IMR-90 (cell line): ENCODE measurements around the gene PIMREG. TPM values are rescaled to one million over a fixed set of nuclear protein-coding genes. Genes with fewer than 3 reads are reported as not detected.

Experiments
- ATAC-seq: fragments of 200-7000 bp; cut with Tn5 transposase; 2 replicates; pipeline ENCODE4 v1.9.1; 2020; ENCODE audit warnings: low read depth, mild to moderate bottlenecking, moderate library complexity
- BruUV-seq: library from RNA; stranded (reverse); fragments of 400-500 nt; replicated peaks from 2 replicates; lab custom pipeline; 2021; lab: Mats Ljungman, UMichigan
- CTCF ChIA-PET: fragments of 300-600 bp; formaldehyde crosslinking; extraction: SDS; loops from one replicate; lab custom pipeline; 2021; ENCODE audit warnings: antibody characterized with exemption; lab: Yijun Ruan, JAX
- POLR2A ChIA-PET: fragments of 300-600 bp; sonication (Branson Sonifier 250); formaldehyde crosslinking; loops from one replicate; lab custom pipeline; 2022; ENCODE audit warnings: antibody characterized with exemption; ENCODE audit not compliant: unreplicated experiment; lab: Charles Lee
- DNase-seq: peaks from one replicate; pipeline ENCODE4 v3.0.0; 2013
- H2AFZ ChIP-seq: replicated peaks from 2 replicates; pipeline ENCODE3; 2013; ENCODE audit warnings: low read length, mild to moderate bottlenecking; ENCODE audit not compliant: poor library complexity
- H2AK5ac ChIP-seq: 2 replicates; pipeline ENCODE4 v1.6.1; 2013; ENCODE audit warnings: low read depth, low read length, inconsistent platforms
- H2AK9ac ChIP-seq: replicated peaks from 2 replicates; pipeline ENCODE3; 2013; ENCODE audit warnings: mild to moderate bottlenecking, low read depth, low read length, moderate library complexity; ENCODE audit not compliant: poor library complexity
- H2BK120ac ChIP-seq: 2 replicates; pipeline ENCODE4 v1.6.1; 2013; ENCODE audit warnings: low read depth, low read length, inconsistent platforms
- H2BK15ac ChIP-seq: 3 replicates; pipeline ENCODE4 v1.6.1; 2013; ENCODE audit warnings: low read depth, low read length, inconsistent platforms
- H2BK20ac ChIP-seq: 2 replicates; pipeline ENCODE4 v1.6.1; 2013; ENCODE audit warnings: low read depth, mild to moderate bottlenecking, inconsistent platforms, low read length, moderate library complexity
- H2BK5ac ChIP-seq: 2 replicates; pipeline ENCODE4 v1.6.1; 2013; ENCODE audit warnings: mild to moderate bottlenecking, low read depth, low read length, inconsistent platforms; ENCODE audit not compliant: poor library complexity, severe bottlenecking
- H3K14ac ChIP-seq: replicated peaks from 2 replicates; pipeline ENCODE4 v1.6.1; 2013; ENCODE audit warnings: low read depth, low read length, inconsistent platforms
- H3K18ac ChIP-seq: 2 replicates; pipeline ENCODE4 v1.6.1; 2013; ENCODE audit warnings: low read depth, low read length, control low read depth
- H3K23ac ChIP-seq: 2 replicates; pipeline ENCODE4 v1.6.1; 2013; ENCODE audit warnings: low read depth, low read length, inconsistent platforms
- H3K27ac ChIP-seq: 2 replicates; pipeline ENCODE4 v1.5.1; 2013; ENCODE audit warnings: mild to moderate bottlenecking, control low read depth, low read length; ENCODE audit not compliant: insufficient read depth
- H3K27me3 ChIP-seq: 2 replicates; pipeline ENCODE4 v1.6.1; 2013; ENCODE audit warnings: low read length; ENCODE audit not compliant: control insufficient read depth, insufficient read depth
- H3K36me3 ChIP-seq: 2 replicates; pipeline ENCODE4 v1.6.1; 2013; ENCODE audit warnings: low read length, mixed read lengths; ENCODE audit not compliant: control insufficient read depth, insufficient read depth
- H3K4ac ChIP-seq: 2 replicates; pipeline ENCODE4 v1.6.1; 2013; ENCODE audit warnings: low read depth, low read length, inconsistent platforms
- H3K4me1 ChIP-seq: 2 replicates; pipeline ENCODE4 v1.6.1; 2013; ENCODE audit warnings: low read length, mixed read lengths; ENCODE audit not compliant: control insufficient read depth, insufficient read depth
- H3K4me2 ChIP-seq: 2 replicates; pipeline ENCODE4 v1.6.1; 2013; ENCODE audit warnings: low read depth, mild to moderate bottlenecking, control low read depth, low read length, moderate library complexity
- H3K4me3 ChIP-seq: 2 replicates; pipeline ENCODE4 v1.5.1; 2013; ENCODE audit warnings: low read depth, mild to moderate bottlenecking, control low read depth, low read length, moderate library complexity; ENCODE audit not compliant: insufficient read depth
- H3K56ac ChIP-seq: 2 replicates; pipeline ENCODE4 v1.6.1; 2013; ENCODE audit warnings: low read length, inconsistent platforms; ENCODE audit not compliant: insufficient read depth; ENCODE audit errors: extremely low read depth
- H3K79me1 ChIP-seq, 2 experiments: 2 replicates each; pipeline ENCODE4 v1.6.1; 2013; ENCODE audit warnings: low read length in 2 of 2, inconsistent platforms in 1 of 2, low read depth in 1 of 2
- H3K9ac ChIP-seq: 2 replicates; pipeline ENCODE4 v1.6.1; 2013; ENCODE audit warnings: low read depth, low read length, control low read depth
- H3K9me1 ChIP-seq: 2 replicates; pipeline ENCODE4 v1.6.1; 2013; ENCODE audit warnings: low read length, inconsistent platforms; ENCODE audit not compliant: insufficient read depth
- H3K9me3 ChIP-seq: 2 replicates; pipeline ENCODE4 v1.6.1; 2013; ENCODE audit warnings: low read length; ENCODE audit not compliant: control insufficient read depth, insufficient read depth
- H4K20me1 ChIP-seq: 2 replicates; pipeline ENCODE4 v1.6.1; 2013; ENCODE audit warnings: low read length, inconsistent platforms; ENCODE audit not compliant: insufficient read depth
- H4K5ac ChIP-seq: 2 replicates; pipeline ENCODE4 v1.6.1; 2013; ENCODE audit warnings: mild to moderate bottlenecking, low read depth, low read length, control low read depth
- H4K8ac ChIP-seq, 2 experiments: 2 replicates each; pipeline ENCODE4 v1.6.1; 2013; ENCODE audit warnings: low read depth in 2 of 2, low read length in 2 of 2, control low read depth in 1 of 2, inconsistent platforms in 1 of 2
- H4K91ac ChIP-seq: 2 replicates; pipeline ENCODE4 v1.6.1; 2013; ENCODE audit warnings: low read depth, low read length, inconsistent platforms; ENCODE audit not compliant: insufficient read depth
- ELK1 ChIP-seq: fragments of 150-350 bp; IDR thresholded peaks from 2 replicates; pipeline ENCODE4 v1.6.1; 2016; ENCODE audit warnings: low read depth, mild to moderate bottlenecking, low read length, moderate library complexity, borderline replicate concordance
- NFE2L2 ChIP-seq: fragments of 150-350 bp; IDR thresholded peaks from 2 replicates; pipeline ENCODE4 v1.6.1; 2016; ENCODE audit warnings: low read depth, mild to moderate bottlenecking, low read length
- RCOR1 ChIP-seq: IDR thresholded peaks from 2 replicates; pipeline ENCODE4 v1.6.1; 2012; ENCODE audit warnings: mild to moderate bottlenecking, low read length, improper control_type of control experiment; ENCODE audit not compliant: insufficient replicate concordance
- WGBS, 2 experiments: methylation state at CpG; one replicate each; pipeline versions ENCODE4 v1.1.5 to v1.1.7; 2013; ENCODE audit warnings: missing lambda C conversion rate in 2 of 2; ENCODE audit not compliant: insufficient read length in 1 of 2; ENCODE audit errors: extremely low coverage in 2 of 2; 5-methylcytosine and 5-hydroxymethylcytosine counted together
- dilution Hi-C: fragments of 300-500 bp; cut with HindIII; formaldehyde crosslinking; loops from one replicate; pipeline ENCODE4 v1.14.3; 2018; ENCODE audit warnings: low sequenced_read_pairs; ENCODE audit not compliant: unreplicated experiment
- in situ Hi-C: fragments of 300-500 bp; cut with MboI; formaldehyde crosslinking; loops from 3 replicates; pipeline ENCODE4 v1.14.3; 2019; ENCODE audit warnings: low sequenced_read_pairs, inconsistent platforms, mixed read lengths
- intact Hi-C: fragments of 100-400 bp; cut with micrococcal nuclease; formaldehyde crosslinking; loops from 2 replicates; pipeline ENCODE4 v1.10.0; 2022
- polyA plus RNA-seq, 3 experiments: library from polyadenylated mRNA; depleted of rRNA; stranded (reverse); fragments of >200 nt; gene quantifications; 2 replicates each; pipeline ENCODE4 v1.2.3, GENCODE V29; 2012; ENCODE audit warnings: low replicate concordance in 1 of 3
- total RNA-seq: library from RNA; depleted of rRNA; stranded (reverse); fragments of >200 nt; gene quantifications from 2 replicates; pipeline ENCODE4 v1.2.3, GENCODE V29; 2012

Gene PIMREG
- total and polyA plus RNA-seq, 2 of the 4 experiments (the other 2 are of a cell fraction), result 21.5 to 25.9 TPM

- no TSS peak for BruUV-seq
- no peak overlapping the region for H3K4ac ChIP-seq
- no peaks in the 10 kb centered on the region for H3K27me3 ChIP-seq
- no peak overlapping the region for H2AFZ ChIP-seq
- H3K14ac ChIP-seq, result no peak overlapping the region
- 100% methylated on average over 1 of the region's 10 CpGs; no CpG with 5 or more reads in 1 of the 2 experiments for WGBS, 2 experiments
- DNase-seq (no peak), ATAC-seq (no peak)
- H3K27ac ChIP-seq, result no peak overlapping the region
- H3K79me1 ChIP-seq, result no peaks in the 10 kb centered on the region
- intact Hi-C loops, result no loop called here
- H3K9ac ChIP-seq, result no peak overlapping the region
- H2BK15ac ChIP-seq, result no peak overlapping the region
- dilution Hi-C loops, result no loop called here
- H3K9me3 ChIP-seq, result no peaks in the 10 kb centered on the region
- no peak overlapping the region for H4K8ac ChIP-seq
- H2BK5ac ChIP-seq, result no peak overlapping the region
- H3K4me3 ChIP-seq, result no peak overlapping the region
- H2BK120ac ChIP-seq, result no peak overlapping the region
- no peak overlapping the region for H2AK9ac ChIP-seq
- H4K20me1 ChIP-seq, result no peaks in the 10 kb centered on the region
- no peak overlapping the region for H3K56ac ChIP-seq
- in situ Hi-C loops, result no loop called here
- H4K5ac ChIP-seq, result no peak overlapping the region
- H3K18ac ChIP-seq, result no peak overlapping the region
- no peak overlapping the region for H2BK20ac ChIP-seq
- H4K91ac ChIP-seq, result no peak overlapping the region
- H3K4me2 ChIP-seq, result no peak overlapping the region
- H3K23ac ChIP-seq, result no peak overlapping the region
- H3K9me1 ChIP-seq, result peaks cover 9% of the 10 kb centered on the region
- no peaks in the 10 kb centered on the region for H3K36me3 ChIP-seq
- TF ChIP-seq NFE2L2, result no peak
- no peak for TF ChIP-seq RCOR1
- no peak for TF ChIP-seq ELK1
- POLR2A ChIA-PET, result no interaction called here
- CTCF ChIA-PET, result no interaction called here
- peaks cover 10% of the 10 kb centered on the region for H3K4me1 ChIP-seq
- H2AK5ac ChIP-seq, result no peak overlapping the region
Observed at GRCh38 chr17:6452471-6453266, 8.4 kb downstream of the PIMREG start.
